Activated T-helper 17 cell treated with anti-CD3 and anti-CD28 coated beads, Interleukin-2, amount 50 U/mL, for 72 hours (primary cell): ENCODE results near the gene HIRIP3. TPM values are rescaled to one million over a fixed set of nuclear protein-coding genes. Genes with fewer than 3 reads are reported as not detected.

ENCODE experiments used
- ATAC-seq: fragments of 150-1000 bp; cut with Tn5 transposase; replicated peaks from 2 replicates; pipeline ENCODE4 v1.10.0; 2021; ENCODE audit warnings: mild to moderate bottlenecking, moderate library complexity
- H3K27ac Mint-ChIP-seq: one replicate; pipeline ENCODE4 v1.8.0; 2022; ENCODE audit warnings: mixed read lengths
- H3K27me3 Mint-ChIP-seq: one replicate; pipeline ENCODE4 v1.8.0; 2022; ENCODE audit warnings: mixed read lengths
- H3K36me3 Mint-ChIP-seq: one replicate; pipeline ENCODE4 v1.8.0; 2022; ENCODE audit warnings: low read depth, mild to moderate bottlenecking, mixed read lengths
- H3K4me1 Mint-ChIP-seq: one replicate; pipeline ENCODE4 v1.8.0; 2022; ENCODE audit warnings: mixed read lengths
- H3K4me3 Mint-ChIP-seq: one replicate; pipeline ENCODE4 v1.8.0; 2022; ENCODE audit warnings: mild to moderate bottlenecking, mixed read lengths
- H3K9me3 Mint-ChIP-seq: one replicate; pipeline ENCODE4 v1.8.0; 2022; ENCODE audit warnings: mixed read lengths
- total RNA-seq, 2 donors: library from RNA; stranded (reverse); gene quantifications; one replicate each; pipeline ENCODE4 v1.2.3, GENCODE V29; 2022

Gene HIRIP3
- total RNA-seq, 2 donors from 2014 or later = 23.9 to 34.1 TPM

DNA sequence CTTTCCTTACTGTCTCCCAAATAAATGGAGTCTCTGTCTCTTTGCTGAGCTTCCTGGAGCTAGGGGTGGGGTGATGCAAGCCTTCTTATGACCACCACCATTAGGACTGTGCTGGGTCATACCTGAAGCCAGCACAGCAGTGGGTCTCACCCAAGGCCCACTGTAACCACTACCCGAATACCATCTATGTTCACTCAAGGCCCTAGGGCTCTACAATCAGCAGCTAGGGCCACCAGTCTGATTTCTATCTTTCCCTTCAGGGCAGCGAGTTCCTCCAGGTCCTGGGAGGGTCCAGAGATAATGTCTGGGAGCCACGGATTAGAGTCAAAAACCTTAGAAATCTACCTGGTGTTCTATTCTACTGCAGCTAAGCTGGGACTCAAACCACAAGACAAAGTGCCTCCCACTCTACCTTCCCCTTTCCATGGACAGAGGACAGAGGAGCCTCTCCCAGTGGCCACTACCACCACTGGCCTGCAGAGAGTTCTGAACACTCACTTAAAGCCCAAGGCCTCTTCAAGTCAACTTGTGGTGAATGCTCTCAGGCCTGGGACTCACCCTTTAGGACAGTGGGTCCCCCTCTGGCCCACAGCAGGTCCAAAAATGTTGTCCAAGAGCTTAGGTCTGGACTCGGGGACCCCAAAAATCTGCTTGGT lies 44.5 kb downstream of the HIRIP3 start:
- no peak overlapping the region for H3K4me3 Mint-ChIP-seq
- no peak overlapping the region for H3K27ac Mint-ChIP-seq
- no peaks in the 10 kb centered on the region for H3K4me1 Mint-ChIP-seq
- no peaks in the 10 kb centered on the region for H3K36me3 Mint-ChIP-seq
- ATAC-seq = no peak
- H3K9me3 Mint-ChIP-seq = peaks cover 4% of the 10 kb centered on the region
- no peaks in the 10 kb centered on the region for H3K27me3 Mint-ChIP-seq

DNA sequence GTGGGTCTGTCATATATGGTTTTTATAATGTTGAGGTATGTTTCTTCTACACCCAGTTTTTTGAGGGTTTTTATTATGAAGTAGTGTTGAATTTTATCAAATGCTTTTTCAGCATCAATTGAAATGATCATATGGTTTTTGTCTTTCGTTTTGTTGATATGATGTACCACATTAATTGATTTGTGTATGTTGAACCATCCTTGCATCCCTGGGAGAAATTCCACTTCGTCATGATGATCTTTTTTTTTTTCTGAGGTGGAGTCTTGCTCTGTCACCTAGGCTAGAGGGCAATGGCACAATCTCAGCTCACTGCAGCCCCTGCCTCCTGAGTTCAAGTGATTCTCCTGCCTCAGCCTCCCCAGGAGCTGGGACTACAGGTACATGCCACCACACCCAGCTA lies 47.5 kb downstream of the HIRIP3 start:
- H3K4me1 Mint-ChIP-seq = peaks cover 5% of the 10 kb centered on the region
- H3K9me3 Mint-ChIP-seq = peaks cover 4% of the 10 kb centered on the region
- no peak overlapping the region for H3K4me3 Mint-ChIP-seq
- H3K27me3 Mint-ChIP-seq = no peaks in the 10 kb centered on the region
- no peak for ATAC-seq
- H3K27ac Mint-ChIP-seq = no peak overlapping the region
- H3K36me3 Mint-ChIP-seq = no peaks in the 10 kb centered on the region

DNA sequence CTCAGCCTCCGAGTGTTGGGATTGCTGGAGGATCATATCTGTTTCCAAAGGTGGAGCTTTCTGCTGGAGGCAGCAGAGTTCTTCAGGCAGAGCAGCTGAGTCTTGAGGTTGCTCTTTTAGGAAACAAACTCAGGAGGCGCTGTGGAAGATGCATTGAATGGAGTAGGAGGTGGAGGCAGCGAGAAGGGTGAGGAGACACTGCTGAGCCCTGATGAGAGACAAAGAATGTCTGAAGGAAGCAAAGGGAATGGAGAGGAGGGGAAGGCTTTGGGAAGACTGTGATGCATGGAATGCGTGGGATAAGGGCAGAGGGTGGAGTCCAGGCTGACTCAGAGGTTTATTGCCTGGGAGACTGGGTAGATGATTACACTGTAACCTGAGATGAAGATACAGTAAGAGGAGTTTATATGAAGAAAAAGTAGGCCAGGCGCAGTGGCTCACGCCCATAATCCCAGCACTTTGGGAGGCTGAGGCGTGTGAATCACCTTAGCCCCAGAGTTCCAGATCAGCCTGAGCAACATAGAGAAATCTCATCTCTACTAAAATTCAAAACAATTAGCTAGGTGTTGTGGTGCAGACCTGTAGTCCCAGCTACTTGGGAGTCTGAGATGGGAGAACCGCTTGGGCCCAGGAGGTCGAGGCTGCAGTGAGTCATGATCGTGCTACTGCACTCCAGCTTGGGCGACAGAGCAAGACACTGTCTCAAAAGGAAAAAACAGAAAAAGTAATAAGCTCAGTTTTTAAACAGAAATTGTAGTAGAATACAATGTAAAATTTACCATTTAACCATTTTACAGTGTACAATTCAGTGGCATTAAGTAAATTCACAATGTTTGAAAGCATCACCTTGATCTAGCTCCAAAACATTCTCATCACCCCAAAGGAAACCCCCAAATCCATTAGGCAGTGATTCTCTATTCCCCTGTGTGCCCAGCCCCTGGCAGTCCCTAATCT lies 51.3 kb downstream of the HIRIP3 start:
- no peak overlapping the region for H3K4me3 Mint-ChIP-seq
- H3K27ac Mint-ChIP-seq = peak overlapping the region; percentile 44
- ATAC-seq = no peak
- H3K27me3 Mint-ChIP-seq = peaks cover 4% of the 10 kb centered on the region
- H3K9me3 Mint-ChIP-seq = no peaks in the 10 kb centered on the region
- H3K36me3 Mint-ChIP-seq = no peaks in the 10 kb centered on the region
- H3K4me1 Mint-ChIP-seq = peaks cover 5% of the 10 kb centered on the region

Other genes starting within 250 kb of the HIRIP3 start
- 10 to 100 TPM; 15.9 to 23.5 TPM for gene C16orf54, start 249.6 kb downstream of the HIRIP3 start, total RNA-seq
- gene ZG16, start 217.4 kb downstream of the HIRIP3 start, total RNA-seq = not detected
- 100 to 1,000 TPM; 122 to 139 TPM for gene KIF22, start 204.9 kb downstream of the HIRIP3 start, total RNA-seq
- 100 to 1,000 TPM; 239 to 288 TPM for gene MAZ, start 189.1 kb downstream of the HIRIP3 start, total RNA-seq
- 1 to 10 TPM; 1.2 to 9.1 TPM for gene PRRT2, start 183.4 kb downstream of the HIRIP3 start, total RNA-seq
- gene PAGR1, start 179.5 kb downstream of the HIRIP3 start, total RNA-seq = 10 to 100 TPM; 26.8 to 26.9 TPM
- gene MVP, start 175.2 kb downstream of the HIRIP3 start, total RNA-seq = 100 to 1,000 TPM; 101 to 133 TPM
- gene CDIPT, start 132.4 kb downstream of the HIRIP3 start, total RNA-seq = 10 to 100 TPM; 36.1 to 45.9 TPM
- under 1 TPM in 1 of 2 donors, not detected in 1; 0.56 TPM for gene SEZ6L2, start 96.1 kb downstream of the HIRIP3 start, total RNA-seq
- 1 to 10 TPM; 3.1 to 3.5 TPM for gene ASPHD1, start 95.1 kb downstream of the HIRIP3 start, total RNA-seq
- gene KCTD13, start 69.4 kb downstream of the HIRIP3 start, total RNA-seq = 10 to 100 TPM; 31.9 to 36.0 TPM
- gene TMEM219, start 33.5 kb downstream of the HIRIP3 start, total RNA-seq = 10 to 100 TPM; 55.2 to 70.8 TPM
- gene TAOK2, start 21.7 kb downstream of the HIRIP3 start, total RNA-seq = 10 to 100 TPM; 34.9 to 44.0 TPM
- 100 to 1,000 TPM in 1 of 2 donors, 10 to 100 TPM in 1; 77.9 to 116 TPM for gene INO80E, start 624 bp upstream of the HIRIP3 start, total RNA-seq
- gene DOC2A, start 15.4 kb upstream of the HIRIP3 start, total RNA-seq = 1 to 10 TPM in 1 of 2 donors, under 1 TPM in 1; 0.19 to 1.0 TPM
- gene C16orf92, start 27.6 kb upstream of the HIRIP3 start, total RNA-seq = not detected
- gene TLCD3B, start 35.7 kb upstream of the HIRIP3 start, total RNA-seq = 1 to 10 TPM; 1.9 to 7.4 TPM
- gene ALDOA, start 70.1 kb upstream of the HIRIP3 start, total RNA-seq = 1,000 to 10,000 TPM; 2,200 to 3,862 TPM
- gene PPP4C, start 80.4 kb upstream of the HIRIP3 start, total RNA-seq = 100 to 1,000 TPM; 111 to 147 TPM
- 1 to 10 TPM; 1.1 to 3.7 TPM for gene TBX6, start 96.3 kb upstream of the HIRIP3 start, total RNA-seq
- gene YPEL3, start 100.6 kb upstream of the HIRIP3 start, total RNA-seq = 100 to 1,000 TPM in 1 of 2 donors, 10 to 100 TPM in 1; 34.7 to 107 TPM
- gene GDPD3, start 117.9 kb upstream of the HIRIP3 start, total RNA-seq = 10 to 100 TPM; 13.4 to 37.8 TPM
- gene MAPK3, start 127.6 kb upstream of the HIRIP3 start, total RNA-seq = 100 to 1,000 TPM in 1 of 2 donors, 10 to 100 TPM in 1; 73.1 to 141 TPM
- gene CORO1A, start 188.0 kb upstream of the HIRIP3 start, total RNA-seq = 1,000 to 10,000 TPM in 1 of 2 donors, 100 to 1,000 TPM in 1; 649 to 1,196 TPM
- 100 to 1,000 TPM; 100 to 267 TPM for gene BOLA2B, start 198.0 kb upstream of the HIRIP3 start, total RNA-seq
- gene SLX1A, start 198.3 kb upstream of the HIRIP3 start, total RNA-seq = 10 to 100 TPM; 34.1 to 69.0 TPM
- 10 to 100 TPM; 30.9 to 39.5 TPM for gene SULT1A3, start 203.6 kb upstream of the HIRIP3 start, total RNA-seq